WTC11 (cell line): Measurements from ENCODE around the gene IL12RB2.

Source experiments
- ATF2 ChIP-seq: sonication (generic); formaldehyde crosslinking; IDR thresholded peaks from 2 replicates; pipeline ENCODE4 v1.8.1; 2022; ENCODE audit warnings: low read depth, missing genetic modification reagents, borderline replicate concordance
- ATF3 ChIP-seq: sonication (generic); formaldehyde crosslinking; conservative IDR thresholded peaks from 2 replicates; pipeline ENCODE4 v1.8.1; 2022; ENCODE audit warnings: mild to moderate bottlenecking, missing genetic modification reagents
- CREM ChIP-seq: sonication (generic); formaldehyde crosslinking; IDR thresholded peaks from 2 replicates; pipeline ENCODE4 v1.8.1; 2022; ENCODE audit warnings: mild to moderate bottlenecking, missing genetic modification reagents, moderate library complexity
- CTCF ChIP-seq: fragments of 200-600 bp; IDR thresholded peaks from 2 replicates; pipeline ENCODE4 v1.8.0; 2022; ENCODE audit warnings: antibody characterized with exemption
- ESRRA ChIP-seq: sonication (generic); formaldehyde crosslinking; IDR thresholded peaks from 2 replicates; pipeline ENCODE4 v1.8.1; 2022; ENCODE audit warnings: mild to moderate bottlenecking, missing genetic modification reagents, borderline replicate concordance
- FOXJ3 ChIP-seq: sonication (generic); formaldehyde crosslinking; IDR thresholded peaks from 2 replicates; pipeline ENCODE4 v1.9.0; 2021; ENCODE audit warnings: missing genetic modification reagents, mild to moderate bottlenecking, borderline replicate concordance
- IRF1 ChIP-seq: sonication (generic); formaldehyde crosslinking; IDR thresholded peaks from 2 replicates; pipeline ENCODE4 v1.8.0; 2023; ENCODE audit warnings: missing genetic modification reagents
- SP1 ChIP-seq: sonication (generic); formaldehyde crosslinking; conservative IDR thresholded peaks from 2 replicates; pipeline ENCODE4 v1.8.1; 2022; ENCODE audit warnings: missing genetic modification reagents
- TEAD4 ChIP-seq: sonication (generic); formaldehyde crosslinking; IDR thresholded peaks from 2 replicates; pipeline ENCODE4 v1.8.0; 2022; ENCODE audit warnings: mild to moderate bottlenecking, missing genetic modification reagents
- USF1 ChIP-seq: sonication (generic); formaldehyde crosslinking; IDR thresholded peaks from 2 replicates; pipeline ENCODE4 v1.8.0; 2022; ENCODE audit warnings: mild to moderate bottlenecking, missing genetic modification reagents
- ZBTB21 ChIP-seq: sonication (generic); formaldehyde crosslinking; IDR thresholded peaks from 2 replicates; pipeline ENCODE4 v1.8.1; 2023; ENCODE audit warnings: mild to moderate bottlenecking, missing genetic modification reagents, borderline replicate concordance
- ZNF416 ChIP-seq: fragments of 250-450 bp; sonication (Bioruptor Pico); IDR thresholded peaks from 2 replicates; pipeline ENCODE4 v1.9.0; 2021; ENCODE audit warnings: mild to moderate bottlenecking, inconsistent platforms

GRCh38 chr1:67361641-67362040 is 54.0 kb downstream of the IL12RB2 start:
- no peak for TF ChIP-seq FOXJ3 (CRISPR knock-in tag)
- TF ChIP-seq CTCF, result no peak
- TF ChIP-seq ZNF416, result no peak
- no peak for TF ChIP-seq USF1
- TF ChIP-seq ESRRA (CRISPR knock-in tag), result no peak
- TF ChIP-seq ATF3 (CRISPR knock-in tag), result no peak
- TF ChIP-seq CREM (CRISPR knock-in tag), result no peak
- no peak for TF ChIP-seq IRF1 (CRISPR knock-in tag)
- no peak for TF ChIP-seq ZBTB21
- TF ChIP-seq SP1 (CRISPR knock-in tag), result no peak
- no peak for TF ChIP-seq TEAD4 (CRISPR knock-in tag)
- TF ChIP-seq ATF2, result no peak
